DLD1 (cell line): Measurements from ENCODE around the gene PCNX1.
"Not testable (repeated sequence)": the region's sequence is repeated elsewhere in the genome, so short reads cannot be mapped to it uniquely, and the experiment has no call there.

Experiments used
- in situ Hi-C: cut with HindIII; loops from 2 replicates; pipeline ENCODE4 v1.10.0; 2017; ENCODE audit warnings: low sequenced_read_pairs

Gene PCNX1

DNA sequence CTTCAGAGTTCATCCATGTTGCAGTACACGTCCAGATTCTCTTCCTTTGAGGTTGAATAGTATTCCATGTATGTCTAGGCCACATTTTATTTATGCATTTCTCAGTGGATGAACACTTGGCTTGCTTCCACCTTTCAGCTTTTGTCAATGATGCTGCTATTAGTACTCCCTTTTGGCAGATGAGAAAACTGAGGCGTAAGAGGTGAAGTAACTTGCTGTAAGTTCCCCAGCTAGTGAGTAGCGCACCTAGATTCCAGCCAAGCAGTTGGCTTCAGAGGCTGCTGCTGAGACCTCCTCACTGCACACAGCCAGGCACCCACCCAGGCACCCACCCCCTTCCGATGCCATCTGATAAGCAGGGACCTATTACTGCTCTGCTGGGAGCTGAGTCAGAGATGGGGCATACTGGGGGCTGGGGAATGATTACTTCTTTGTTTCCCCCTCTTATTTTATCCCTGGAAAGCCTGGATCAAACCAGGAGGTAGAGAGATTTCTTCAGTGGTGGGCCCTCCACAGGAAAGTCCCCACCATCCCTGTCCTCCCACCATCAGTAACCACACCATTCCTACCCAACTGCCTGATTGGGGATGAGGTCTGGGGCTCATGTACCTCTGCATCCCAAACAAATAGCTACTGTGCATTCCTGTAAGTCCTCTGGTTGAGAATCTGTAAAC, 234.6 kb downstream of the PCNX1 start:
- in situ Hi-C loops, result no loop called here

DNA sequence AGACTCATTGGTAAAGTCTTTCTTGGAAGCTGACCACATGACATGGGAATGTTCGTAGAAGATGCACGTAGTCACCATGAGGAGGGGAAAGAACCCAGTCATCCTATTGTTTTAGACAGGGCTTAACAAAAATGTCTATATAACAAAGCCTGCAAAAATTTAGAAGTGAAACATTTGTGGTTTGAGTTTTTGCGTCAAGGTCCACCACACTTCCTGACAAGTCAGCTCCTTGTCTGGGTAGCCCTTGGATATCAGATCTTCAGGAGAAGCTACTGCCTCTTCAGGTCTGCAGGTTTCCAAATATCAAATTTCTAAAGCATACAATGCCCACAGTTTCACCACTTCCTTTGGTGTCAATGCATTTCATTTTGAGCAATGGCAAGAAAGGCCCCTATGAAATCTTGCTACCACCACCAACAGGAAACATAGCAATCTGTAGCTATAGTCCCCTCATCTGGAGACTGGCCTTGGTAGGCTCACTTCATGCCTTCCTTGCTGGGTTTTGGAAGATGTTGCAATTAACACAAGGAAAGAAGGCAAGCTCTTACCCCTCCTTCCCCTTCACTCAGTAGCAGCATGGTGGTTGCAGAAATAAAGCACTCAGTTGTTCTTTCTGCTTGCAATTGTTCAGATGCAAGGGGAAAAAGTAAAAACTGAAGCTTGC, 235.2 kb downstream of the PCNX1 start:
- in situ Hi-C loops, result no loop called here

DNA sequence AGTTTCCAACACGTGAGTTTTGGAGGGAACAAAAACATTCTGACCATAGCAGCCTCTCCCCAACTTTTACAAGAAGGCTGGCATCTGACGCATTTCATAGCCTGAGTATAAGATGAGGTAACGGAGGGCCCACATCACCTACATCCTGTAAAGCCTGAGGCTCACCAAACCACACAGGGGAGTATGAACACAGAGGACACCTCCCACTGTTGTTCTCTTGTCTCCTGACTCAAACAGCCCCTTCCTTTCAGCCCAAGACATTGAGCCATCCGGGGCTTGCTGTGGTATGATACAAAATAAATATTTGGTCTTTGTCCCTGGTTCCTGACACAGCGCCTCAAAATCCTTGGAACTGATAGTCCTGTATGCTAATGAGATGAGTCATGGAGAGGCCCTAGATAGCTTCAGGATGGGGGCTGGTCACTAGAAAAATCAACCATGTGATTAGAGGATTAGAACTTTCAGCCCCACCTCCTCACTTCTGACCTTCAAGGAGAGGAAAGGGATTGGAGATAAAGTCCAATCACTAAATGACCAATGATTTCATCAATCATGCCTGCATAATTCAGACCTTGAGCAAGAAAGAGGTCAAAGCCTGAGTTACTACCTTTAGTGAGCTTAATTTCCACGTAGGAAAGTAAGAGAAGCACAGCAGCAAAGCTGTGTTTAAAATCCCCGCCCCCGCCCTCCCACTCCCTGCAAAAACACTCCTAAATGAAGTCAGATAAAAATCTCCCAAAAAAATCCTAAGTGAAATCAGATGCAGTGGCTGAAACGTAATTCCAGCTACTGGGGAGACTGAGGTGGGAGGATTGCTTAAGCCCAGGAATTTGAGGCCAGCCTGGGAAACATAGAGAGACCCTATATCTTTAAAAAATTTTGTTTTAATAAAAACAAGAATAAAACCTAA, 236.4 kb downstream of the PCNX1 start:
- in situ Hi-C loops, result no loop called here

DNA sequence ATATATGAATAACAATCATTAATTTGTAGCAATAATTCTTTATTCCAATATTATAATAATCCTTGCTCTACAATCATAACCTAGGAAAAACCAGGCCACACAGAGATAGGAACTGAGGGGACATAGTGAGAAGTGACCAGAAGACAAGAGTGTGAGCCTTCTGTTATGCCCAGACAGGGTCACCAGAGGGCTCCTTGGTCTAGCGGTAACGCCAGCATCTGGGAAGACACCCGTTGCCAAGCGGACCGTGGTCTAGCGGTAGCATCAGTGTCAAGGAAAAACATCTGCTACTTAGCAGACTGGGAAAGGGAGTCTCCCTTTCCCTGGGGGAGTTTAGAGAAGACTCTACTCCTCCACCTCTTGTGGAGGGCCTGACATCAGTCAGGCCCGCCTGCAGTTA, 240.1 kb downstream of the PCNX1 start:
- in situ Hi-C loops, result not testable (repeated sequence)

DNA sequence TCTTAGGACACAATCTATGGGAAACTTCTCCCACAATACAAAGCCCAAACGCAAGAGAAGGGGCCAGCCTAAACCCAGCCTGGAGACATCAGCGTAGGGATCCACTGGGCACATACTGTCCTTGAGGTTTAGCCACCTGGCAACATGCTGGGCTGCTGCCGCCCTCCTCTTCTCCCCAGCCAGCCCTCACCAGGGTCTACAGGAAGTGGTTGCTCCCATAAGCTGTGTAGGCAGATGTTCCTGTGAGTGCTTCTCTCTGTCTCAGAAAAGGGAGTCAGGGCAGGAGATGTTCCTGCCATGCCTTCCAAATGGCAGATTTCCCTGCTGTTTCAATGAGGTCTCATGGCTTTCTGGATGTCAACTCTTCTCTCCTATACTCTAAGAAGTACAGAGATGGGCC, 241.4 kb downstream of the PCNX1 start:
- in situ Hi-C loops, result no loop called here

DNA sequence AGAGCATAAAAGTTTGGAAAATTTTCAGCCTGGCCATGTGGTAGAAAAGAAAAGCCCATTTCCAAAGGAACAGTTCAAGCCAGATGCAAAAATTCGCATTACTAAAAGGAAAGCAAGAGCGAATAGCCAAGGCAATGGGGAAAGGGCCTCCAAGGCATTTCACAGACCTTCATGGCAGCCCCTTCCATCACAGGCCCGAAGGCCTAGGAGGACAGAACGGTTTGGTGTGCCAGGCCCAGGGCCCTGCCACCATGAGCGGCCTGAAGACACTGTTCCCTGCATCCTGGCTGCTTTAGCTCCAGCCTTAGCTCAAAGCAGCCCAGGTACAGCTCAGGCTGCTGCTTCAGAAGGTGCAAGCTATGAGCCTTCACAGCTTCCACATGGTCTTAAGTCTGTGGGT, 243.5 kb downstream of the PCNX1 start:
- in situ Hi-C loops, result no loop called here

DNA sequence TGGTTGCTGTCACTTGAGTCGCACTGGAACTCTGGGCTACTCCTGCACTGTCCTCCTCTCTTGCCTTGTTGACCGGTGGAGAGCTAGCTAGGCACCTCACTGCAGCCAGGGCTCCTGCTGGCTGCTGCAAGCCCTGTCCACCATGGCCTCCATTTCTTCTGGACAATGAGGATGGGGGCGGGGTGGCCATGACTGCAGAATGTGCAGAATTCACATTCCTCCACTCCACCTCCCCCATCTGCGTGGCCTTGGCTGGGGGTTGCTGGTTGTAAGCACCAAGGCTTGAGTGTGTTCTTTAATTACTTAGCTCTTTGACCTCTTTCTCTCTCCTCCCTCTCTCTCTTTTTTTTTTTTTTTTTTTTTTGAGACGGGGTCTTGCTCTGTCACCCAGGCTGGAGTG, 248.5 kb downstream of the PCNX1 start:
- in situ Hi-C loops, result no loop called here

DNA sequence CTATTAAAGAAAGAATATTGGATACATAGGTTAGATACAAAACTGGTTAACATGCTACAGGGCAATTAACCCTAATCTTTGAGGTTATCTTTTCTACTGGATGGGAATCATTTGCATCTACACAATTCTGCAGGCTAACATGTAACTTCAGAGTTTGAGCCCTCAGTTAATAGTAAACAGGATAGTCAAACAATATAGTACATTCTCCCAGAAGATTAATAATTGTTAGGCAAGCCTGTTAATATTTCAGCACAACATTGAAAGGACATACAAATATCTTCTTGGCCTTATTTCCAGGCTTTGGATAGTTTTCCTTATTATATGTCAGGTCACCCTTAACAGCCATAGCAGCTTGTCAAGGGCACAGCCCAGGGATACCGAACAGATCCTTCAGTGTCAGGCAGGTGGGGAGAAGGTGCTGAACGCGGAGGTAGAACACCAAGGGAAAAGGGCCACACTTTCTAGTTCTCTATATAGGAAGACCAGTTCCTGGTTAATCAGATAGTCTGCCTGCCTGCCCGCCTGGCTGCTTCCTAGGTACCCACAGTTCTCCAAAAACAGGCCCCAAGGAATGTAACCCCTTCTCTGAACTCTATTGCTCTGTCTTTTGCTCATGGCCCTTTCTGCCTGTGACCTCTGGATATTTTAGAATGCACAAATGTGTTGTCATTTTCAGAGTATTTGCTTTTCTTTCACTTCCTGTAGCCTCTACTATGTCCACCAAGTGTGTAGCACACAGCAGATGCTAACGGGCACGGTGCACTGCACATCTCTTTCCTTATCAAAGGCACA, 256.0 kb downstream of the PCNX1 start:
- in situ Hi-C loops, result loop anchor here (10.0 kb wide), 1 partner anchor 242 kb away; no protein-coding TSS in a partner anchor

DNA sequence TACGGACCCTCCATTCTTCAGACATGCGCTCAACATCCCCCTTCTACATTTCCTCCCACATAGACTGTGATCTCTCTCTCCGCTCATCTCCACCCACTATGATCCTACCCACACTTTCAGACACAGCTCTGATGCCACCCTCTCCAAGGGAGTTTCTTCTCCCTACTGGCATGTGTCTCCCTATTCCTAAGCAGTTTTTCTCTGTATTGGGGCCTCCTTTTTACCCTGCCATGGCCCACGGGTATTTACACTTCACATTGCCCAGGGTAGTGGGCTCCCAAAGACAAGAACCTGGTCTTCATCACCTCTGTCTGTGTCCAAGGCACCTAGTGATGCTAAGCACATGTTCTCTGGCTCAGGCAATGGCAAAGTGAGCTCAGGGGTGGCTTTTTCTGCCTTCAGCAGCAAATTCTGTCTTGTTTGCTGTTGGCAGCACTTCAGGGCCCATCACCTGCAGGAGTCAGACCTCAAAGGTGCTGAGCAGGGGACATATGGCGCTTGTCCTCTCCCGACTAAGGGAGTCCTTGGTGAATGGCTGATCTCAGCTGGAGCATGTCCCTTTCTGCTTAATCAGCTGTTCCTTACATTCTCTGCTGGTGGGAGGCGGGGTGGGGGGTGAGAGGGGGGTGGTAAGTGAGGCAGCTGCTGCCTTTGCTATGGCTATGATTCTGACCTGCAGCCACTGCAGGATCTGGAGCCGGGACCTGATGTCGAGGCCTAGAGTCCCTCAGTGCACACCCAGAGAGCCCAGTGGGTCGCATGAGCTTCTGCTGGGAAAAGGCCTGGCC, 256.8 kb downstream of the PCNX1 start:
- in situ Hi-C loops, result loop anchor here (10.0 kb wide), 1 partner anchor 241 kb away; no protein-coding TSS in a partner anchor
